HG03442 (cell line): Measurements from ENCODE around the gene TIMM10B.
A peak's percentile ranks its signal among the peaks of the same experiment; 100 is the strongest.

ENCODE experiments used
- ATAC-seq: cut with Tn5 transposase; IDR thresholded peaks from one replicate; pipeline ENCODE4 v1.9.1; 2021; ENCODE audit warnings: mild to moderate bottlenecking, moderate library complexity; ENCODE audit not compliant: unreplicated experiment

Gene TIMM10B, protein sequence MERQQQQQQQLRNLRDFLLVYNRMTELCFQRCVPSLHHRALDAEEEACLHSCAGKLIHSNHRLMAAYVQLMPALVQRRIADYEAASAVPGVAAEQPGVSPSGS

GRCh38 chr11:6481012-6481923 is at the start of gene TIMM10B, which contains the start of gene ARFIP2:
TSS of gene TIMM10B (plus strand) at chr11:6481501. CDS start at chr11:6481517, 16 bp downstream.
TSS of gene ARFIP2 (minus strand) at chr11:6481331. CDS start at chr11:6480421, 910 bp downstream.
- ATAC-seq, result peak; percentile 99

DNA sequence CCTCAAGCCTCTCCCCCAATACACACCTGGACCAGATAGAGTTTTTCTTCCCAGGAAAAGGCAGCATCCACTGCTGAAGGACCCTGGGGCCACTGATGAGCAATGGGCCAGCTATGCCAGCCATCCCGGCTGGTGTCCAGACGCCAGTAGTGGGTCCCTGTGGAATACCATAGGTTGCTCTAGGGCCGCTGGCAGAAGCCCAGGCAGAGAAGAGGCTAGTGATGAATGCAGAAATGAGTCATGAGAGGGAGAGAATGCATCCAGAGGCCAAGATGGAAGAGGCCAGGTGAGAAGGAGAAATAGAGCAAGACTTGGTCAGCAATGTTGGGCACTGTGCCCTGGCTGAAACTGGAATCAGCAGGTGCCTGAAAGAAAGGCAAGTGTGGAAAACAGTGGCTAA is 49.4 kb upstream of the TIMM10B start:
- ATAC-seq, result no peak

DNA sequence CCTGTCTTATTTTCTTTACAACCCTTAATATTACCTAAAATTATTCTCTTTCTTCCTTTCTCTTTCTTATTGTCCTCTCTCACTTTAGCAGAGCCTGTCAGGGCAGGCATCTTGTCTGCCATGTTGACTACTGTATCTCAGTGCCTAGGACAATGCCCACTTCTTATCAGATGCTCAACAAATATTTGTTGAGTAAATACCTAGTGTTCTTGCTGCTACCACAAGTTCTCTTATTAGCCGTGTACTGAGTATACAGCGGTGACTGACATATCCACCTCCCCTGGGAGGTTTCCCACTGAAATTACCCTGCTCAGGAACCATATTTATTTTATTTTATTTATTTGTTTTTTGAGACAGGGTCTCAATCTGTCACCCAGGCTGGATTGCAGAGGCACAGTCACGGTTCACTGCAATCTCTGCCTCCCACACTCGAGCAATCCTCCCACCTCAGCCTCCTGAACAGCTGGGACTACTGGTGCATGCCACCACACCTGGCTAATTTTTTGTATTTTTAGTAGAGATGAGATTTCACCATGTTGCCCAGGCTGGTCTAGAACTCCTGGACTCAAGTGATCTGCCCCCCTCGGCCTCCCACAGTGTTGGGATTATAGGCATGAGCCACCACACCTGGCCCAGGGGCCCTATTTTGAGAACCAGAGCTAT is 47.2 kb upstream of the TIMM10B start:
- no peak for ATAC-seq

DNA sequence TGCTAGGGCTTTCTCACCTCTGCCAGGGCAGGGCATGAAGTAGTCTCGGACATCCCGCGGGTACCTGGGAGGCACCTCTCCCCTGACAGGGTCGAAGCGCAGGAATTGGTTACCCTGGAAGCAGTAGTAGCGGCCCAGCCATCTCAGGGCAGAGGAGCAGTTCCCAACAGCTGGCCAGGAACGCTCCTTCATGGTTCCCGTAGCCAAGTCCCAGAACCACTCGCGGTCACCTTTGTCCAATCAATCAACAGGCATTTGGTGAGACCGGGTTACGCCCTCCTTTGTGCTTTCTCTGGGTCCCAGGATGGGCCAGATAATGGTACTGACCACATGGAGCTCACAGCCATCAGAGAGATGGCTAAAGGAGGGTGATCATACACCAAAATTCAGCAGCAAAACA is 43.9 kb upstream of the TIMM10B start:
- ATAC-seq, result no peak

GRCh38 chr11:6437993-6438392 is 43.3 kb upstream of the TIMM10B start:
- no peak for ATAC-seq

- no peak for ATAC-seq
Measured at GRCh38 chr11:6438979-6439571, 42.2 kb upstream of the TIMM10B start.

DNA sequence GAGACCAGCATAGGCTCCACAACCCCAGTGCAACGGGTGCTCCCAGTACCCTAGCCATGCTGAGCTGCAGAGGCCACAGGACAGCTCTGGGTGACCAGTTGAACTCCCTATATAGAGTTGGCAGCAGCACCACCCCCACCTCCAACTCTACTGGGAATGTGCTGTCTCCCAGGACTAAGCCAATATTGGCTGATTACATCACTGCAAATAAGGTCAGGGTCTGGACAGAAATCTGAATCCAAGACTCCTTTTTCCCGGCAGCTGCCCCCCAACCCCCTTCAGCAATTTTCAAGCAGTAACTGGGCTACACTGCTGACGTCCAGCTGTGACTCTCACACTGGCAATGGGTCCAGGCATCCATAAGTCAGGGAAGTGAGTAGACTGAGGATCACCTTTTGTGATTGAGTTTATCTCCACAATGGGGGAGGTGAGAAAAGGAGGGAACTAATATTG is 40.4 kb upstream of the TIMM10B start, which contains the start of gene HPX:
Gene HPX (minus strand): TSS at position 82 of the 453 bp plus-strand sequence. CDS start 24 bp downstream, at position 58.
- ATAC-seq, result no peak

GRCh38 chr11:6442441-6442840 is 38.9 kb upstream of the TIMM10B start:
- ATAC-seq, result no peak

DNA sequence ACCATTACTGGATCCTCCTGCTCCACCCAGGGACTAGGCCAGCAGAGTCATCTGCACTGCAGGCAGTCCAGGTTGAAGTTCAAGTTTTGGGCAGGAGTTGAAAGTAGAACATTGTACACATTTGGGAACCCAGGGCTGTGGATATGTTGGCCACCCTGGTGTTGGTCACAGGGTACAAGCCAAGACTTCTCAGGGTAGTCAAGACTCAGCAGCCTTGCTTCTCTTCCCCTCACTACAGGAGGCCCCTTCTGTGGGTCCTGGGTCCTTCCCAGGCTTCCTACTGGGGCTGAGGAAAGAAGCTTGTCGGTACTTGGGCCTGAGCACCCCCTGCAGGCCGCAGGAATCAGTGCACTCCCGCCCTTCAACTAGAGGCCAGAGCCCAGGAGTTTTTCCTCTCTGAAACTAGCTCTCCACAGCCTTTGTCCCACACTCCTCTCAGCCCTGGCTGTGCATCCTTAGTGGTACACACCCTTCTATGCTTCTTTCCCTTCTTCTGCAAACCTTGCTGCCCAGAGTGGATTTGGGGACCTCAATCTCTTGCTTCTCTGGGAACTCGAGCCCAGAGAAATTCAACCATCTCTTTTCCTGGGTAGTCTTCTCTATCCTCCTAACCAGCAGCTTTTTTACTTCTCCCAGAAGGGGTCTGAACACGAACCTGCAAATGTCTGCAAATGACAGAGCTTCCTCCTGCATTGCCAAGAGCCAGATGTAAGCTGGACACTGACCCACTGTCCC is 37.9 kb upstream of the TIMM10B start:
- peak; percentile 87 for ATAC-seq

DNA sequence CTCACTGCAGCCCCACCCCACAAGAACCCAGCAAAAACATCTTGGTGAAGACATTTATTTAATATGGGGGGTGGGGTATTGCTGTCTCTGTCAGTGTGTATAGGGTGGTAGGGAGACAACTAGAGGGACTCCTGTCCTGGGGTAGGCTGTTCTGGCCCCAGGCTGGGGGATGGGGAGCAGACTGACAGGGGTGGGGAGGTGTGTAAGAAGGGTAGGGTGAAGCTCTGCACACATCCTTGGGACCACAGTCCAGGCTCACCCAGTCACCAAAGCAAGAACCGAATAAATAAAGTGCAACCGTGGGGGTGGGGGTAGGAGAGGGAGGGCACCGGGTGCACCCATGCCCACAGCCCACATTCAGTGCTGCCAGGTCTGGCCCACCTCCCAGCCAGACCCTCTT is 32.7 kb upstream of the TIMM10B start:
- no peak for ATAC-seq

DNA sequence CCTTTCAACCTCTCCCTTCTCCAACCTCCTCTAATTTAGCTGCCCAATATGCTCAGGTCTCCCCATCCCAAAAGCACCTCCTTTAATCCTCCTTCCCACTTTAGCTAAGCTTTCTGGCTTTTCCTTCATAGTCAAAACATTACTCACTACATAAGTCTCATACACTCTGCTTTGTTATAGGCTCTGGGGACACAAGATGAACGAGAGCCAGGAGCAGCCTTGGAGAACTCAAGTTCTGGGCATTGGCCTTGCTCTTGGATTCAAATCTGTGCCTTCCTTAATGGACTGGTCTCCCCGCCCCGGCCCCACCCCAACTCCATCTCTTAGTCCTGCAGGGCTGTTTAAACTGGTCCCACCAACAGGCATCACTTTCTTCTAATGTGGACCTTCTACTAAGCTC is 29.1 kb upstream of the TIMM10B start:
- ATAC-seq, result no peak

DNA sequence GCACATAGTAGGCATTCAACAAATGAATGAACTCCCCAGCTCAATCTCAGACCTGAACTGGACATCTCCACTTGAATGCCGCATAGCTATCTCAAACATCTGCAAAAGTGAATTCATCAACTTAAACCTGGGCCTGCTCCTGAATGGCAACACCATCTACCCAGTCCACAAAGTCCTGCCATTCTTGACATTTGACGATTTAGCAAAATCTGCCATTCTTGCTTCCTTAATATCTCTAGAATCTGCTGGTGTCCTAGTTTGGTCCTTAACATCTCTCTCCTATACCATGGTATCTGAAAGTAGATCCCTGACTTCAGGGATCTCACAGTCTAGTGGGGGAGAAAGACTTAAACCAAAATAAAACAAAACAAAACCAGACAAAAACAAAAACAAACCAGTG is 28.1 kb upstream of the TIMM10B start:
- ATAC-seq, result no peak

- no peak for ATAC-seq
Measured at GRCh38 chr11:6455070-6455469, 26.2 kb upstream of the TIMM10B start.

GRCh38 chr11:6456361-6457073 is 24.8 kb upstream of the TIMM10B start:
- no peak for ATAC-seq

GRCh38 chr11:6457581-6458320 is 23.6 kb upstream of the TIMM10B start:
- ATAC-seq, result no peak

- ATAC-seq, result no peak
Measured at GRCh38 chr11:6458352-6459098, 22.8 kb upstream of the TIMM10B start.

DNA sequence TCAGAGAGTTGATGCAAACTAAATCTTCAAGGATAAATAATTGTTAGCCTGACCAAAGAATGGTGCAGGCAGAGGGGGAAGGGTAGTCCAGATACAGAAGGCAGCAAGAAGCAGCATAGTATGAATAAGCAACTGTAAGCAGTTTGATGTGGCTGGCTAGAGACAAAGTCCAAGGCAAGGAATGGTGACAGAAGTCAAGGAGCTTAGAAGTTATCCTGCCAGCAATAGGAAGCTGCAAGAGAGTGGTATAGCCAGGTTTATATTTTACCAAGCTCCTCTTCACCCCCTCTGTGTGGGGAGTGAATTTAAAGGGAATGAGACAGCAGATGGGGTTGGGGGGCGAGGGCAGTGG is 22.2 kb upstream of the TIMM10B start:
- ATAC-seq, result no peak

DNA sequence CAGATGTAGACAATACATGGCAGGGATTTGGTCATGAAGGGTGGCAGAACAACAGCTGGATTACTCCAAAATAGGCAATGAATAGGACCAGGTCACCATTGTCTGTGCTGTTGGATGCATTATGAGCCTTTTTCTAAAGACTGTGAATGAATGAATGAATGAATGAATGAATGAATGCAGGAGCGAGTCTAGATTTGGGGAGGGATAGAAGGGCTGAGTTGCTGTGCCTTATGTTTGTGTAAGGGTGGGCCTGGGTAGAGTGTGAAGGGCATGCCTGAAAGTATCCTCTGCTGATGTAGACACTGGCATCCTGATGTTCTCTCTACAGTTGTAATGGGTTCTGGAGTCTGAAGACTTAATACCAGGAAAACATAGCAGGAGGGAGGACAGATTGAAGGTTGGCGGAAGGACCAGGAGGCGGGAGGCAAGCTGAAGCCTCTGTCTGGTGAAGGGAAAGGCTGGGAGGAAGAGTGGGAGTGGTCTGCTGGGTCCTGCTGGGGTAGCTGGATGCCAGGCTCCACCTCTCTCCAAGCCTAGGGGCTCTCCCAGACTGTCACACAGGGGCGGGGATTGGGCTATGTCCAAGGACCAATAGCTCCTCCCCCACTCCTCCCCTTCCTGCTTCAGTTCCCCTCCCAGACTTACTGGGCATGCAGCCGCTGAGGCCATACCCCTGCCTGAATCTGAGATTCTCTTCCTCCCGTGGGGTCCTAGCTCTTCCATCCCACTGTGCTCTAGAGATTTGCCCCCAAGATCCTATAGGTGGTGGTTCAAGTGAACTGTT is 12.4 kb upstream of the TIMM10B start:
- ATAC-seq, result peak; percentile 74
